B cell (primary cell): ENCODE data around the gene RERG. TPM values are rescaled to one million over a fixed set of nuclear protein-coding genes. Genes with fewer than 3 reads are reported as not detected.

Source experiments
- ATAC-seq: fragments of 200-7000 bp; cut with Tn5 transposase; one replicate; pipeline ENCODE4 v1.10.0; 2021; ENCODE audit warnings: low read depth, mild to moderate bottlenecking, moderate number of reproducible peaks, moderate library complexity
- CTCF ChIA-PET: fragments of 350-600 bp; sonication (Branson Sonifier 250); formaldehyde crosslinking; loops from one replicate; lab custom pipeline; 2021; ENCODE audit warnings: antibody characterized with exemption, inconsistent platforms; lab: Charles Lee
- POLR2A ChIA-PET: fragments of 350-600 bp; sonication (Branson Sonifier 250); formaldehyde crosslinking; loops from one replicate; lab custom pipeline; 2021; ENCODE audit warnings: antibody characterized with exemption; lab: Charles Lee
- DNase-seq: peaks from one replicate; pipeline ENCODE4 v3.0.0; 2013
- H2AFZ ChIP-seq: 2 replicates; pipeline ENCODE4 v1.6.1; 2012; ENCODE audit warnings: mild to moderate bottlenecking, low read depth, low read length; ENCODE audit not compliant: insufficient read depth, poor library complexity, severe bottlenecking
- H3K27ac ChIP-seq, 2 donors: 1 replicate in 1 of 2; 2 replicates in 1 of 2; pipeline ENCODE4 v1.5.1; 2012 to 2013; ENCODE audit warnings: low read length in 2 of 2, mild to moderate bottlenecking in 2 of 2, moderate library complexity in 1 of 2
- H3K27me3 ChIP-seq, 4 experiments: fragments of 200-600 bp in 1 of 4; sonication (generic) in 1 of 4; replicated peaks in 1 of 4; 1 replicate in 2 of 4; 2 replicates in 2 of 4; pipeline versions ENCODE4 v1.6.1 to v1.7.0; 2013 to 2016; ENCODE audit warnings: low read length in 3 of 4, mild to moderate bottlenecking in 2 of 4, mixed read lengths in 1 of 4, moderate library complexity in 1 of 4; ENCODE audit not compliant: insufficient read depth in 4 of 4, control insufficient read depth in 3 of 4; ENCODE audit errors: control extremely low read depth in 1 of 4
- H3K36me3 ChIP-seq, 2 experiments: replicated peaks in 1 of 2; 1 replicate in 1 of 2; 2 replicates in 1 of 2; pipeline versions ENCODE4 v1.6.1 to v1.7.1; 2013; ENCODE audit warnings: low read length in 1 of 2; ENCODE audit not compliant: insufficient read depth in 2 of 2, control insufficient read depth in 1 of 2; ENCODE audit errors: control extremely low read depth in 1 of 2, extremely low read depth in 1 of 2
- H3K4me1 ChIP-seq, 2 donors: fragments of 200-600 bp in 1 of 2; sonication (generic) in 1 of 2; 1 replicate in 1 of 2; 2 replicates in 1 of 2; pipeline versions ENCODE4 v1.5.1 to v1.6.1; 2013 to 2017; ENCODE audit warnings: low read length in 2 of 2; ENCODE audit not compliant: control insufficient read depth in 2 of 2, insufficient read depth in 2 of 2
- H3K4me2 ChIP-seq: replicated peaks from 2 replicates; pipeline ENCODE3; 2012; ENCODE audit warnings: mild to moderate bottlenecking, low read depth, low read length; ENCODE audit not compliant: poor library complexity, severe bottlenecking
- H3K4me3 ChIP-seq, 5 experiments: fragments of 200-600 bp in 1 of 5; sonication (generic) in 1 of 5; 1 replicate in 3 of 5; 2 replicates in 2 of 5; pipeline versions ENCODE4 v1.5.1 to v1.7.0; 2011 to 2016; ENCODE audit warnings: low read length in 4 of 5, mild to moderate bottlenecking in 4 of 5, low read depth in 2 of 5, control low read depth in 1 of 5, moderate library complexity in 1 of 5; ENCODE audit not compliant: insufficient read depth in 1 of 5; ENCODE audit errors: control extremely low read depth in 1 of 5, extremely low read depth in 1 of 5
- H3K79me2 ChIP-seq: fragments of 200-600 bp; sonication (generic); one replicate; pipeline ENCODE4 v1.6.0; 2016; ENCODE audit warnings: low read length; ENCODE audit not compliant: control insufficient read depth, insufficient read depth
- H3K9ac ChIP-seq: fragments of 200-600 bp; sonication (generic); 2 replicates; pipeline ENCODE4 v1.6.1; 2017; ENCODE audit warnings: mild to moderate bottlenecking, low read length, moderate library complexity
- H3K9me3 ChIP-seq, 3 donors: one replicate each; pipeline versions ENCODE4 v1.6.1 to v1.7.1; 2013; ENCODE audit warnings: low read length in 2 of 3; ENCODE audit not compliant: control insufficient read depth in 2 of 3, insufficient read depth in 1 of 3; ENCODE audit errors: control extremely low read depth in 1 of 3
- H4K20me1 ChIP-seq: 2 replicates; pipeline ENCODE4 v1.6.0; 2012; ENCODE audit warnings: mild to moderate bottlenecking, low read length; ENCODE audit not compliant: insufficient read depth, control insufficient read depth, poor library complexity, severe bottlenecking
- H3K27ac Mint-ChIP-seq: one replicate; pipeline ENCODE4 v1.8.0; 2021; ENCODE audit warnings: mixed read lengths
- H3K27me3 Mint-ChIP-seq: one replicate; pipeline ENCODE4 v1.8.0; 2021; ENCODE audit warnings: mixed read lengths
- H3K4me1 Mint-ChIP-seq: one replicate; pipeline ENCODE4 v1.8.0; 2021; ENCODE audit warnings: mixed read lengths
- H3K4me3 Mint-ChIP-seq: one replicate; pipeline ENCODE4 v1.8.0; 2021; ENCODE audit warnings: mixed read lengths
- H3K9me3 Mint-ChIP-seq: one replicate; pipeline ENCODE4 v1.8.0; 2022; ENCODE audit warnings: mixed read lengths; ENCODE audit not compliant: insufficient read depth
- EZH2 ChIP-seq: IDR thresholded peaks from 2 replicates; pipeline ENCODE4 v1.6.1; 2012; ENCODE audit warnings: borderline replicate concordance, low read depth, mild to moderate bottlenecking, moderate library complexity, low read length; ENCODE audit not compliant: insufficient read depth, poor library complexity, severe bottlenecking
- WGBS: methylation state at CpG from one replicate; pipeline ENCODE4 v1.1.5; 2013; ENCODE audit warnings: missing lambda C conversion rate; ENCODE audit not compliant: insufficient coverage; 5-methylcytosine and 5-hydroxymethylcytosine counted together
- intact Hi-C: fragments of 100-400 bp; cut with micrococcal nuclease; formaldehyde crosslinking; loops from one replicate; pipeline ENCODE4 v1.10.0; 2022
- polyA plus RNA-seq: library from polyadenylated mRNA; depleted of rRNA; stranded (reverse); fragments of >200 nt; gene quantifications from 2 replicates; pipeline ENCODE4 v1.2.3, GENCODE V29; 2012
- total RNA-seq, 2 donors: library from RNA; stranded (reverse); fragments of 120-200 nt in 1 of 2; gene quantifications; 1 replicate in 1 of 2; 2 replicates in 1 of 2; pipeline versions ENCODE4 v1.2.3 to v1.2.4, GENCODE V29; 2013 to 2022
- TF ChIP-seq, protein P1 (sequence below): fragments of 200-600 bp; IDR thresholded peaks from one replicate; pipeline ENCODE4 v1.8.0; 2022; ENCODE audit warnings: antibody characterized with exemption, mild to moderate bottlenecking

Gene RERG
- total and polyA plus RNA-seq, 2 donors (not counting 1 experiment from before 2014, with no cell fraction given) = not detected

DNA sequence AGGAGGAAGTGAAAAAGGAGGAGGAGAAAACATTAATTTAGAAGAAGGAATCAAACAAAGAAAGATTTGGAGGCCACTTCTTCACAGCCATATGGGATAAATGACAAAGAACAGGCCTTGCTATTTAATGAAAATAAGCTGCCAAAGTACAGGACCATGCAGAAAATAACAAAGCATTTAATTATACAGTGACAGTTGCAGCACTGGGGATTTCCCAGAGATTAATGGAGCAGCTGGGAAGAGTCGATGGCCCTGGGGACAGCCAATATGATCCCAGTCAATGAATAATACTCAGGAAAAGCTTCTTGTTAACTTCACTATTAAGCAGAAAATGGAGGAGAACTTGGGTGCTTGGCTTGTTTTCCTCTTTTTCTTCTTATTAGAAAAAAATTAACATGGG is 34.6 kb downstream of the RERG start:
- no peak overlapping the region for H2AFZ ChIP-seq
- no peaks in the 10 kb centered on the region for H3K9me3 ChIP-seq
- WGBS = no CpG with 5 or more reads among the region's 1 CpG
- H4K20me1 ChIP-seq = no peaks in the 10 kb centered on the region
- POLR2A ChIA-PET = no interaction called here
- Mint-ChIP-seq H3K27ac (no peak overlapping the region), H3K9me3 (no peaks in the 10 kb centered on the region), H3K4me1 (no peaks in the 10 kb centered on the region), H3K4me3 (no peak overlapping the region), H3K27me3 (peaks cover 25% of the 10 kb centered on the region)
- TF ChIP-seq EZH2 = no peak
- TF ChIP-seq, protein P1, sequence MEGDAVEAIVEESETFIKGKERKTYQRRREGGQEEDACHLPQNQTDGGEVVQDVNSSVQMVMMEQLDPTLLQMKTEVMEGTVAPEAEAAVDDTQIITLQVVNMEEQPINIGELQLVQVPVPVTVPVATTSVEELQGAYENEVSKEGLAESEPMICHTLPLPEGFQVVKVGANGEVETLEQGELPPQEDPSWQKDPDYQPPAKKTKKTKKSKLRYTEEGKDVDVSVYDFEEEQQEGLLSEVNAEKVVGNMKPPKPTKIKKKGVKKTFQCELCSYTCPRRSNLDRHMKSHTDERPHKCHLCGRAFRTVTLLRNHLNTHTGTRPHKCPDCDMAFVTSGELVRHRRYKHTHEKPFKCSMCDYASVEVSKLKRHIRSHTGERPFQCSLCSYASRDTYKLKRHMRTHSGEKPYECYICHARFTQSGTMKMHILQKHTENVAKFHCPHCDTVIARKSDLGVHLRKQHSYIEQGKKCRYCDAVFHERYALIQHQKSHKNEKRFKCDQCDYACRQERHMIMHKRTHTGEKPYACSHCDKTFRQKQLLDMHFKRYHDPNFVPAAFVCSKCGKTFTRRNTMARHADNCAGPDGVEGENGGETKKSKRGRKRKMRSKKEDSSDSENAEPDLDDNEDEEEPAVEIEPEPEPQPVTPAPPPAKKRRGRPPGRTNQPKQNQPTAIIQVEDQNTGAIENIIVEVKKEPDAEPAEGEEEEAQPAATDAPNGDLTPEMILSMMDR = no peak
- no peak for ATAC-seq
- no peak overlapping the region for H3K4me2 ChIP-seq
- no peak overlapping the region for H3K4me3 ChIP-seq
- H3K36me3 ChIP-seq = no peaks in the 10 kb centered on the region
- intact Hi-C loops = no loop called here
- no peaks in the 10 kb centered on the region for H3K27me3 ChIP-seq
- CTCF ChIA-PET = no interaction called here
- H3K4me1 ChIP-seq = no peaks in the 10 kb centered on the region
- DNase-seq = no peak
- no peaks in the 10 kb centered on the region for H3K79me2 ChIP-seq
- no peak overlapping the region for H3K27ac ChIP-seq
- no peak overlapping the region for H3K9ac ChIP-seq

DNA sequence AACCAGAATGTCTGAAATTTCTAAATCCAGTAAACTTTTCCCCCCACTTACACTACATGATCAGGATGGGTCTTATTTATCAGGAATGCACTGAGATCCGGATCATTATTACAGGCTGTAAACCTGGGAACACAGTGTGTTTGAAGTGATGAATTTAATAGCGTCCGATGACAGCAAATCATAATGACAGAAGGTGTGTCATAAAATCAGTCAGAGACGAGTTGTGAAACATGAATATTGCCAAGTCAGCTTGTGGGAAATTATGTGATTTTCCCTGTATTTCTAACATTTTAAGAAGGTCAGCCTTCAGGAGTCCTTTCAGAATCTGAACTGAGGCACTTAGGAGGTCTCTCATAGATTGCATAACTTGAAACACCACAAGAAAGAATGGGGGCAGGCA is 36.7 kb downstream of the RERG start:
- Histone ChIP-seq H3K4me2 (no peak overlapping the region), H2AFZ (no peak overlapping the region), H4K20me1 (no peaks in the 10 kb centered on the region), H3K4me1 (no peaks in the 10 kb centered on the region), H3K27ac (no peak overlapping the region), H3K79me2 (no peaks in the 10 kb centered on the region), H3K4me3 (no peak overlapping the region), H3K27me3 (no peaks in the 10 kb centered on the region), H3K9ac (no peak overlapping the region), H3K9me3 (no peaks in the 10 kb centered on the region), H3K36me3 (no peaks in the 10 kb centered on the region)
- Mint-ChIP-seq H3K4me3 (no peak overlapping the region), H3K27ac (no peak overlapping the region), H3K9me3 (no peaks in the 10 kb centered on the region), H3K4me1 (no peaks in the 10 kb centered on the region), H3K27me3 (peaks cover 21% of the 10 kb centered on the region)
- intact Hi-C loops = no loop called here
- WGBS = no CpG with 5 or more reads among the region's 4 CpGs
- ATAC-seq = no peak
- DNase-seq = no peak
- ChIA-PET CTCF (no interaction called here), POLR2A (no interaction called here)
- TF ChIP-seq, protein P1 = no peak
- TF ChIP-seq EZH2 = no peak
